Stimulated activated CD8-positive, alpha-beta memory T cell treated with anti-CD3 and anti-CD28 coated beads, Interleukin-2, amount 100 ng/mL, for 48 hours (primary cell): ENCODE data around the gene MKKS.

Source experiments
- DNase-seq, 2 donors: peaks; one replicate each; pipeline ENCODE4 v3.0.0-alpha.2; 2020; ENCODE audit warnings: low read depth in 2 of 2

Gene MKKS

DNA sequence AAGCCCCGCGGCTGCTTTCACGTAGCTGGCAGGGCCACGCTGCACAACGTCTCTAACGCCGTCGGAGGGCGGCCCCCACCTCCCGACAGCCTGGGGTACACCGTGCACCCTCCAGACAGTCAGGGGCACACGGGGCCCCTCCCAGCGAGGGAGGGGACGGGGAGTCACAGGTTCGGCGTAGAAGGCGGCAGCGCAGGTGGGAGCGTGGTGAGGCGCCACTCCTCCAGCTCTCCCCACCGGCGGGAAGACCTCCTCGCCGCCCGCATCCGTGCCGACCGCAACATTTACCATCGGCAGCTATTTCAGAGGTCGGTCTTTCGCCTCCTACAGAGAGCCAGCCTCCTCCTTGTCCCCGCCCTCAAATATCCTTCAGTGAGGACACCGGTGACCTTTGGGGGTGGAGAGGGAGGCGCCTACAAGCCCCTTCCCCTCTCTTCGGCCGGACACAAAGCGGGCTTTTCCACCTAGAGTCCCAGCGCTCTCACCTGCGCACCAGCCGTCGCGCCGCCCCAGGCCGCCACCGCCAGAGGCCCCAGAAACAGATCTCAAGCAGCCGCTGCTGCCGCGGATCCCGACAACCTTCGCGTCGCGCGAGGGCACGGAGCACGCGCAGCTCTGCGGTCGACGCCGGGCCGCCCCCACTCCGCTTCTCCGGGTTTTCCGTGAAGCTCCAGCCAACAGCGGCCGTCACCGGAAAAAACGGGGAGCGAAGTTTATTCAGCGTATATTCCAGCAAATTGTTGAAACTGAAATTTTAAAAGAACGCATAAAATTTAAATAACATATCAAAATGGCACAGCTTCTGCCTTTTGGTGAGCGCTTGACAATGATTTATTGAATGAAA is at the start of gene MKKS:
TSS of gene MKKS (minus strand) at position 600 of the 844 bp plus-strand sequence. CDS start 20,708 bp downstream, outside the sequence.
- peak; percentile 75 to 76 for DNase-seq

DNA sequence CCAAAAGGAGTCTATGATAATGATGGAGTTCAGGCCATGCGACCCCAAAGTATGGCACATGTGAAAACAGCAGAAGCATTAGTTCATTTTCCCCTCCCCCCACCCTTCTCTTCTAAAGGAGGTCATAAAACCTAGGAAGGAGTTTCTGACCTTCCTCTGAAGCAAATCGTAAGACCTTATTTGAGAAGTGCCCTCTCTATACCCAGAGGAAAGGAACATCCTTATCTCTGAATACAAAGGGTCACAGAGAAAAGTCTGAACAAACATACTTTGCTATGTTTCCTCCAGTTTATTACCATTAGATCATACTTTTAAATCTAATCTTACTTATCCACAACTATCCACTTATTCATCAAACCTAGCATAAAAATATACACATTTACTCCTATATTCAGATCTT is 49.7 kb upstream of the MKKS start:
- DNase-seq: no peak

- DNase-seq: no peak
Observed at GRCh38 chr20:10481676-10482075, 47.7 kb upstream of the MKKS start.

DNA sequence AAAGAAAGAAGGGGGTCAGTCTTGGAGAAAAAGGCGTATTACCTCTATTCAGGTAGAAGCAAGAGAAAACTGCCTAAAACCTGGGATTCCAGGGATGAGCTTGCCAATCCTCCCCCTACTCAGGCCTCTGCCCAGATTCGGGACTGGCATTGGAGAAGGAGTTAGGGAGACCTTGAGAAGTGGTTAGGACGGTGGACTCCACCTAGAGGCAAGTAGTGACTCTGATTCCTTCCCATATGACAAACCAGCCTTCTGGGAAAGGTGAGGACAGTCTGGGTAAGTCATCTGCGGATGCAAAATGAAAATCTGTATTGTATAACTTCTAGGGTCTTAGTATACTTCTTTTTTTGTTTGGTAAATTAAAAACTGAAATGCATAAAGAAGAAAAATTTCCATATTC is 44.9 kb upstream of the MKKS start:
- no peak for DNase-seq

GRCh38 chr20:10478205-10478604 is 44.2 kb upstream of the MKKS start:
- DNase-seq: no peak

- no peak for DNase-seq
Observed at GRCh38 chr20:10476319-10476724, 42.3 kb upstream of the MKKS start.

- DNase-seq: no peak
Observed at GRCh38 chr20:10475225-10475624, 41.2 kb upstream of the MKKS start.

GRCh38 chr20:10474606-10475184 is 40.7 kb upstream of the MKKS start:
- no peak for DNase-seq

- DNase-seq: no peak
Observed at GRCh38 chr20:10472871-10473270, 38.8 kb upstream of the MKKS start.

- no peak for DNase-seq
Observed at GRCh38 chr20:10470276-10470675, 36.3 kb upstream of the MKKS start.

- DNase-seq: no peak
Observed at GRCh38 chr20:10469599-10469998, 35.6 kb upstream of the MKKS start.

- DNase-seq: no peak
Observed at GRCh38 chr20:10469056-10469455, 35.0 kb upstream of the MKKS start.

DNA sequence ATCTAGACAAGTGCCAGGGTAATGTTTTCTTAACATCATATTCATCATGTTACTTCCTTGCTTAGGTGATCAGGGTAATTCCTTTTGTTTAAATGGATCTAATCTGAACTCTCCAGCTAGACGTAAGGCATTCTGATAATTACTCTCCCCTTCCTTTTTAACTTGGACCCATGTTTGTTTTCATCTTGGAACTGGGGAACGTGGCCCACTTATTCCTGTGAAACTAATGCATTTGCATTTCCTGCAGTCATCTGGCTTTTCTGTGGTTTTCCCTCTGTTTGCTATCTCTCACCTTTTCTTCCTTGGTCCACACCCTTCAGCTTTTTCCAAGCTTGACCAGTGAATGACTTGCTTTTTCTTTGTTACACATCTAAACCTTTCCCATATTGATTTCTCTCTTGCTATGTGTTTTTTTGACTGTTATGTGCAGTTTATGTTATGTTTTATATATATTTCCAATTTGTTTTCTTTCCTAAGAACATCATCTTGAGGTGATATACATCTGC is 34.4 kb upstream of the MKKS start:
- no peak for DNase-seq

DNA sequence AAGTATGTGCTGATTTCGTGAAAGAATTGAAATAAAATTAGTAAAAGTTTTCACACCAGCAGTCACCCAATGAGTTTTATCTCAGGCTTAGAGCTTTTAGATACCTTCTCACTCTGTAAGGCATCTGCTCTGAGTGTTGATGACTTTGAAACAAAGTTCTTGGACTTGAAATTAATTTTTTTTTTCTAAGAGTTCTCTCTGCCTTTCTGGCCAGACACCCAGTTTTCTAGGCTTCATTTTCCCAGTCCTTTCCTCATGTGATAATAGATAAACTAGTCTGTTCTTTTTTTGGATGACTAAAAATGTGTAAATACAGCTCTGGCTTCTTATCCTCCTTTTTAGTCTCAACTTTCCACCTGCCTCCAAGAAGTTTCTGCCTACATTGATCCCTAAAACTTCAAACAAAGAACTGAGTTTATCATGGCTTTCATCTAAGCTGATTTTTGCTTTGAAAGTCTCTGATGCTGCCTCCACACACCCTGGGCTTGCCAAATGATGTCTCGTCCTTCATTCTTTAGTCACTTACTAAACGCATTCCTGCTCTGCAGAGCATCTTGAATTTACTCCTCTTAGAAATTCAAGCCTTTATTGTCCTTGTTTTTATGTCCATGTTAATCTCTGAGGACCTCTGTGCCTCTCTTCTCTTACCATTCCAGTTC is 33.8 kb upstream of the MKKS start:
- DNase-seq: no peak

- no peak for DNase-seq
Observed at GRCh38 chr20:10466855-10467254, 32.8 kb upstream of the MKKS start.

DNA sequence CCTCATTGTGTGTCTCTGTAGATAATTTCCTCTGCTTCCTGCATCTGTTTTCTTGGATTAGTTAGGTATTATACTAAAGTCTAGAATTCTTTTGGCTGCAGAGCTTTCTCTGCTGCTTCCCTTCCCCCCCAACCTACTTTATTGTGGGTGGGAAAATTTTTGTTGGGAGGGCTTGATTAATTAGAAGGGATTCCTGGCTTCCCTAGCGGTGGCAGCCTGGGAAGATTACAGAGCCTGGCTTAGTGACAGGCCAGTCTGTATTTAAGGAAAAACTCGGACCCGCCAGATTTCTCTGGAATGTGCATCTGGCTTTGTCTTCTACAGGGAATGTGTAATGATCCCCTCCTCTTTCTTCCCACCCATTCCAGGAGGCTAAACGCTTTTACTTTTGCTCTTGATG is 32.3 kb upstream of the MKKS start:
- no peak for DNase-seq

- DNase-seq: no peak
Observed at GRCh38 chr20:10465135-10465534, 31.1 kb upstream of the MKKS start.

GRCh38 chr20:10463622-10464021 is 29.6 kb upstream of the MKKS start:
- DNase-seq: no peak

DNA sequence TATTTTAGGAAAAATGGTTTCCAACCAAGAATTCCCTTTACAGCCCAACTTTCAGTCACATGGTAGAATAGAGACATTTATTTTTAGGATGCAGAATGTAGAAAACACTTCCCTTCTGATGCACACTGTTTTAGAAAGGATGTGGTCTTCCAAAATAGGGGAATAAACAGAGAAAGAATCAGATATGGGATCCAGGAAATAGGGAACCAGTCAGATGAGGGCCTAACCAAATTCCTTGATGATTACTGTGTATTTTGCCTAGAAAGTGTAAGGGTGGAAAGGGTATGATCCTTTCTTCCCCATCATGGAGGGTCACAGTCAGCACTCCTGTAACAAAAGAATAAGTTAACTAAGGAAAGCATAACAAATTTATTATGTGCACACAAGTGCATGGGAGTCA is 28.5 kb upstream of the MKKS start:
- DNase-seq: no peak

GRCh38 chr20:10461495-10461894 is 27.5 kb upstream of the MKKS start:
- DNase-seq: no peak

GRCh38 chr20:10454151-10454750 is 20.2 kb upstream of the MKKS start:
- no peak for DNase-seq

DNA sequence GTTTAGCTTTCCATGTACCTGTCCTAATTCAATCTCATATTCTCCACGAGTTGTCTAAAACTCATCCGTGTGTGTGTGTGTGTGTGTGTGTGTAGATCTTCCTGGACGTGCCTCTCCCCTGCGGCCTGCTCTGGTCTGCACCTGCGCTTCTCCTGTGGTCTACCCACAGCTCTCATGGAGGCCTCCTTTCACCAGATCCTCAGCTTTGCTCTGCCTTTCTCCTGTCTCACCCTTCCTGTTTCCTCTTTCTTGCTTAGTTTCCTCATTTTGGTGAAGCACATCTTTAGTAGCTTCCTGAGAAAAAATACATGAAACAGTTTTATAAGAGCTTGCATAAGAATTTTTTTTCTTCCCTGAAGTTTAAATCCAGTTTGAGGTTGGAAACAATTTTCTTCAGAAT is 19.2 kb upstream of the MKKS start:
- no peak for DNase-seq
